Measurements from ENCODE around the gene ERGIC3. TPM values are rescaled to one million over a fixed set of nuclear protein-coding genes. Genes with fewer than 3 reads are reported as not detected.
A peak's percentile ranks its signal among the peaks of the same experiment; 100 is the strongest.

ERGIC3 gene
- total RNA-seq, 1 experiment from 2014 or later: 341 TPM

DNA sequence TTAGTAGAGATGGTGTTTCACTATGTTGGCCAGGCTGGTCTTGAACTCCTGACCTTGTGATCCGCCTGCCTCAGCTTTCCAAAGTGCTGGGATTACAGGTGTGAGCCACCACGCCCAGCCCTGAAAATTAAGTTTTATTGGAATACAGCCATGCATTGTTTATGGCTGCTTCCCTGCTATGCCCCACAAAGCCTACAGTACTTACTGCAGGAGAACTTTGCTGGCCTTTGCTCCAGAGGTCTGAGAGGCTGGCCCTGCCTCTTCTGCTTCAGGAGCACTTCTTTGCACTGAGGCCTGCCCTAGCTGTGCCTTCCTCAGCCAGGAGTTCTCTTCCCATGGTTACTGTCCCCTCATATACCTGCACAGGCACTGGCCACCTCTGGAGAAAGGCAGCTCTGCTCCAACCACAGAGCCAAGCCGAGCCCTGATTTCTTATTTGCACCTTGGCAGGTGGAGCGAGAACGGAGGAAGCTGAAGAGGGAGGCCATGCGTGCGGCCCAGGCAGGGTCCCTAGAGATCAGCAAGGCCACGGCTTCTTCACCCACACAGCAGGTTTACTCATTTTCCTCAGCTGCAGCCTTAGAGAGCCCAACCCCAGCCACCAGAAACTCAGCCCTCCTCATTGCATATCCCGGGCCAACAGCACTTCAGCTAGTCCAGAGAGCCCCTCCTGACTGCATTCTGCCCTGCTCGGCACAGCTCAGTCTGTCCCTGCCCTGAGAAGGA is 33.2 kb upstream of the ERGIC3 start:
- no peak overlapping the region for H3K4me2 ChIP-seq
- no peaks in the 10 kb centered on the region; the same call in none of the 2 replicates for H3K36me3 ChIP-seq (ENCODE audit: low read depth)
- no peaks in the 10 kb centered on the region for H4K20me1 ChIP-seq (ENCODE audit: insufficient read depth)
- H3K79me2 ChIP-seq (ENCODE audit: low read depth): no peaks in the 10 kb centered on the region
- no peaks in the 10 kb centered on the region for H3K9me3 ChIP-seq (ENCODE audit: insufficient read depth, low read depth)
- H3K27me3 ChIP-seq (ENCODE audit: insufficient read depth, low read depth): no peaks in the 10 kb centered on the region
- BruUV-seq (replicated peaks): no TSS peak
- H3K9me2 ChIP-seq (ENCODE audit: insufficient read depth): no peaks in the 10 kb centered on the region
- H3K27ac ChIP-seq: no peak overlapping the region
- peaks cover 6% of the 10 kb centered on the region; the same call in 1 of the 2 replicates for H3F3A ChIP-seq (ENCODE audit: insufficient read depth, low read depth)
- no peak overlapping the region for H2AFZ ChIP-seq
- intact Hi-C loops (cut with micrococcal nuclease; ENCODE audit: unreplicated experiment): no loop called here
- TF ChIP-seq EZH2 (IDR thresholded peaks at IDR 0.05; ENCODE audit: low read depth) (no peak), CTCF (conservative IDR thresholded peaks at IDR 0.05) (no peak)
- peaks cover 11% of the 10 kb centered on the region; the same call in 1 of the 2 replicates for H3K4me1 ChIP-seq (replicated peaks; ENCODE audit: insufficient read depth)
- no peak overlapping the region for H3K4me3 ChIP-seq
- CTCF ChIA-PET: interaction anchor here (0.5 kb wide), 1 partner anchor 705 kb away, joined by 5 read pairs; no protein-coding TSS in a partner anchor
- DNase-seq: no peak
- POLR2A ChIA-PET (ENCODE audit: unreplicated experiment): no interaction called here

DNA sequence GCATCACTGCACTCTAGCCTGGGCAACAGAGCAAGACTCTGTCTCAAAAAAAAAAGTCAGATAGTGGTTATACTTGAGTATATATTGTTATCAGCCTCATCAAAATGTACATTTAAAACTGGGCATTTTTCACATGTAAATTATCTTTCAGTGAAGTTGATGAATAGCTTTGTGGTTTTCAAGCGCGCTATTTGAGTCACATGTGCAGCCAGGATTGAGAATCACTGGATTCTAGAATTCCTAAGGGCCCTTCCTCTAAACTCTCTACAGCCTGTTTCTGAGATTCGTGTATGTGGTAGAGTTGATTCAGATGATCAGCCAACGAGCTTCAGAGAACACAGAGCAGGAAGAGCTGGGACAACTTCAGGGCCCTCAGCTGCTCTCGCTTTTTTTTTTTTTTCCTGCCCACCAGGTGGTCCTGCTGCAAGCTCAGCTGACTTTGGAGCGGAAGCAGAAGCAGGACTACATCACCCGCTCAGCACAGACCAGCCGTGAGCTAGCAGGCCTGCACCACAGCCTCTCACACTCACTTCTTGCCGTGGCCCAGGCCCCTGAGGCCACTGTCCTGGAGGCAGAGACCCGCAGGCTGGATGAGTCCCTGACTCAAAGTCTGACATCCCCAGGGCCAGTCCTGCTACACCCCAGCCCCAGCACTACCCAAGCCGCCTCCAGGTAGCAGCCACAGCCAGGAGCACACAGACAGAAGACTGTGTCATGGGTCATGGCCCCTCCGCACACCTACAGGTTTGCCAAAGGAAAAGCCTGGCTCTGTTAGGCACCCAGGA is 30.7 kb upstream of the ERGIC3 start:
- DNase-seq: no peak
- H3K27ac ChIP-seq: no peak overlapping the region
- CTCF ChIA-PET: interaction anchor here (0.6 to 0.9 kb wide), 4 partner anchors 45 to 131 kb away, joined by 3 to 4 read pairs (median 3); no protein-coding TSS in a partner anchor
- no peak overlapping the region for H2AFZ ChIP-seq
- no peak overlapping the region for H3K4me2 ChIP-seq
- no TSS peak for BruUV-seq (replicated peaks)
- peaks cover 22% of the 10 kb centered on the region for H3F3A ChIP-seq (ENCODE audit: insufficient read depth, low read depth)
- POLR2A ChIA-PET (ENCODE audit: unreplicated experiment): no interaction called here
- no peaks in the 10 kb centered on the region for H3K27me3 ChIP-seq (ENCODE audit: insufficient read depth, low read depth)
- TF ChIP-seq EZH2 (IDR thresholded peaks at IDR 0.05; ENCODE audit: low read depth) (no peak), CTCF (conservative IDR thresholded peaks at IDR 0.05) (no peak)
- H4K20me1 ChIP-seq (ENCODE audit: insufficient read depth): no peaks in the 10 kb centered on the region
- no peaks in the 10 kb centered on the region; the same call in 1 of the 2 replicates for H3K36me3 ChIP-seq (ENCODE audit: low read depth)
- peaks cover 28% of the 10 kb centered on the region for H3K4me1 ChIP-seq (replicated peaks; ENCODE audit: insufficient read depth)
- no peaks in the 10 kb centered on the region for H3K79me2 ChIP-seq (ENCODE audit: low read depth)
- no peaks in the 10 kb centered on the region for H3K9me2 ChIP-seq (ENCODE audit: insufficient read depth)
- H3K4me3 ChIP-seq: no peak overlapping the region
- no peaks in the 10 kb centered on the region for H3K9me3 ChIP-seq (ENCODE audit: insufficient read depth, low read depth)
- intact Hi-C loops (cut with micrococcal nuclease; ENCODE audit: unreplicated experiment): loop anchor here (5.0 kb wide), 2 partner anchors 191 to 481 kb away; no protein-coding TSS in a partner anchor

- Histone ChIP-seq H3K27ac (no peak overlapping the region), H3K9me3 (ENCODE audit: insufficient read depth, low read depth) (no peaks in the 10 kb centered on the region), H3K4me3 (no peak overlapping the region), H3K79me2 (ENCODE audit: low read depth) (no peaks in the 10 kb centered on the region), H3K4me2 (no peak overlapping the region), H2AFZ (no peak overlapping the region), H3K4me1 (replicated peaks; ENCODE audit: insufficient read depth) (peaks cover 28% of the 10 kb centered on the region), H3F3A (ENCODE audit: insufficient read depth, low read depth) (peaks cover 23% of the 10 kb centered on the region), H3K36me3 (ENCODE audit: low read depth) (no peaks in the 10 kb centered on the region; the same call in 1 of the 2 replicates), H4K20me1 (ENCODE audit: insufficient read depth) (no peaks in the 10 kb centered on the region), H3K9me2 (ENCODE audit: insufficient read depth) (no peaks in the 10 kb centered on the region), H3K27me3 (ENCODE audit: insufficient read depth, low read depth) (no peaks in the 10 kb centered on the region)
- BruUV-seq (replicated peaks): no TSS peak
- DNase-seq: peak in 1 of 2 experiments; percentile 56
- intact Hi-C loops (cut with micrococcal nuclease; ENCODE audit: unreplicated experiment): loop anchor here (5.0 kb wide), 2 partner anchors 190 to 480 kb away; no protein-coding TSS in a partner anchor
- CTCF ChIA-PET: no interaction called here
- POLR2A ChIA-PET (ENCODE audit: unreplicated experiment): no interaction called here
- TF ChIP-seq EZH2 (IDR thresholded peaks at IDR 0.05; ENCODE audit: low read depth) (no peak), CTCF (conservative IDR thresholded peaks at IDR 0.05) (peak; percentile 86)
Measured at GRCh38 chr20:35511814-35512420, 30.0 kb upstream of the ERGIC3 start.

Measured in PC-9 (cell line).